Spleen (tissue), 11 donors: ENCODE data around the gene MYL6B. TPM values are rescaled to one million over a fixed set of nuclear protein-coding genes. Genes with fewer than 3 reads are reported as not detected.
"Not testable (repeated sequence)": the region's sequence is repeated elsewhere in the genome, so short reads cannot be mapped to it uniquely, and the experiment has no call there.

Experiments used
- DNase-seq: peaks from one replicate; pipeline ENCODE4 v3.0.0-alpha.2; 2020
- H3K27ac ChIP-seq, 8 donors: fragments of 200-600 bp; sonication (generic) in 7 of 8; 1 replicate in 4 of 8; 2 replicates in 4 of 8; pipeline versions ENCODE4 v1.5.0 to v1.8.0; 2016 to 2021; ENCODE audit warnings: inconsistent platforms in 4 of 8, mild to moderate bottlenecking in 4 of 8, moderate library complexity in 1 of 8
- H3K27me3 ChIP-seq, 7 donors: fragments of 200-600 bp; sonication (generic) in 6 of 7; replicated peaks in 1 of 7; 1 replicate in 4 of 7; 2 replicates in 3 of 7; pipeline versions ENCODE4 v1.5.0 to v1.8.0; 2016 to 2021; ENCODE audit warnings: inconsistent platforms in 3 of 7, mild to moderate bottlenecking in 1 of 7
- H3K36me3 ChIP-seq, 6 donors: fragments of 200-600 bp; sonication (generic) in 5 of 6; 1 replicate in 4 of 6; 2 replicates in 2 of 6; pipeline versions ENCODE4 v1.5.0 to v1.8.0; 2016 to 2021; ENCODE audit warnings: inconsistent platforms in 2 of 6
- H3K4me1 ChIP-seq, 6 donors: fragments of 200-600 bp; sonication (generic) in 5 of 6; 1 replicate in 3 of 6; 2 replicates in 3 of 6; pipeline versions ENCODE4 v1.5.0 to v1.8.0; 2016 to 2021; ENCODE audit warnings: inconsistent platforms in 3 of 6
- H3K4me3 ChIP-seq, 8 donors: fragments of 200-600 bp; sonication (generic) in 7 of 8; 1 replicate in 4 of 8; 2 replicates in 4 of 8; pipeline versions ENCODE4 v1.5.0 to v1.8.0; 2016 to 2021; ENCODE audit warnings: inconsistent platforms in 4 of 8, mild to moderate bottlenecking in 4 of 8, moderate library complexity in 2 of 8
- H3K9me3 ChIP-seq, 8 donors: fragments of 200-600 bp; sonication (generic) in 7 of 8; 1 replicate in 4 of 8; 2 replicates in 4 of 8; pipeline versions ENCODE4 v1.5.0 to v1.8.0; 2016 to 2021; ENCODE audit warnings: inconsistent platforms in 4 of 8
- CTCF ChIP-seq, 11 experiments: fragments of 200-600 bp in 7 of 11; fragments of 450-650 bp in 4 of 11; sonication (generic) in 4 of 11; IDR thresholded peaks in 8 of 11; conservative IDR thresholded peaks in 3 of 11; 1 replicate in 7 of 11; 2 replicates in 4 of 11; pipeline versions ENCODE4 v1.4.0 to v1.8.0; 2016 to 2021; ENCODE audit warnings: antibody characterized with exemption in 11 of 11, inconsistent platforms in 4 of 11, mild to moderate bottlenecking in 1 of 11
- POLR2A ChIP-seq, 3 donors: fragments of 450-650 bp; IDR thresholded peaks; one replicate each; pipeline ENCODE4 v1.5.1; 2017; ENCODE audit warnings: antibody characterized with exemption in 3 of 3, mild to moderate bottlenecking in 1 of 3
- POLR2AphosphoS5 ChIP-seq, 3 donors: sonication (generic); formaldehyde crosslinking; IDR thresholded peaks; one replicate each; pipeline ENCODE4 v1.5.1; 2017; ENCODE audit warnings: antibody characterized with exemption in 3 of 3
- WGBS, 5 donors: extraction: QIAGEN DNeasy Blood & Tissue Kit in 3 of 5; methylation state at CpG; one replicate each; pipeline versions ENCODE4 v1.1.5 to v1.1.7; 2013 to 2018; 5-methylcytosine and 5-hydroxymethylcytosine counted together
- intact Hi-C: fragments of 100-400 bp; cut with DNase I; formaldehyde crosslinking; loops from one replicate; pipeline ENCODE4 v1.15.0; 2023; ENCODE audit warnings: low total_unique reads
- polyA plus RNA-seq, 3 donors: library from polyadenylated mRNA; stranded (reverse); fragments of 200-250 nt; gene quantifications; one replicate each; pipeline ENCODE4 v1.2.1, GENCODE V29; 2013
- total RNA-seq, 7 donors: library from RNA; depleted of rRNA in 3 of 7; stranded (reverse); fragments of >200 nt in 3 of 7; fragmentation: NEBNext Ultra II Directional in 4 of 7; extraction: Animal tissue kit (Norgen Biotek cat#: 25700) in 4 of 7; gene quantifications; one replicate each; pipeline versions ENCODE4 v1.1.0 to v1.2.1, GENCODE V29; 2016 to 2021
- donor health status: healthy with polysubstance abuse.
- donor health status: DM: no; HTN: no; CAD: no; lungs with moderate emphysema.
- donor health status: DM: no; HTN: no; CAD: no.
- donor health status: Bipolar disorder and iron deficiency.
- donor health status: healthy.
- donor health status: DM: no; HTN: no; CAD: no.
- donor health status: DM: yes; HTN: yes; CAD: no.

Gene MYL6B
- total and polyA plus RNA-seq, 10 donors: 17.1 to 101 (median 40.4) TPM

- Histone ChIP-seq H3K4me1 (peaks cover 10 to 40% (median 22%) of the 10 kb centered on the region in 6 donors), H3K9me3 (no peaks in the 10 kb centered on the region), H3K27ac (no peak overlapping the region), H3K4me3 (no peak overlapping the region), H3K36me3 (no peaks in the 10 kb centered on the region), H3K27me3 (no peaks in the 10 kb centered on the region)
- TF ChIP-seq CTCF (IDR thresholded peaks at IDR 0.05 in 8 of 11, conservative IDR thresholded peaks at IDR 0.05 in 3 of 11) (peak; percentile 50 to 92 (median 82)), POLR2AphosphoS5 (IDR thresholded peaks at IDR 0.05) (no peak)
- DNase-seq: no peak
- intact Hi-C loops: loop anchor here (10.0 kb wide), 1 partner anchor 62 kb away; the partner anchor contains the start of gene ANKRD52
- 32 to 50% (median 42%) methylated on average over 1 of the region's 1 CpG for WGBS, 5 donors
These were observed 40.7 kb downstream of the MYL6B start for GRCh38 chr12:56193025-56193578.

- not testable (repeated sequence) for H3K36me3 ChIP-seq, DNase-seq, H3K4me3 ChIP-seq, H3K27me3 ChIP-seq, H3K9me3 ChIP-seq
- WGBS, 5 donors: 63 to 83% (median 83%) methylated on average over 11 of the region's 11 CpGs
- intact Hi-C loops: loop anchor here (10.0 kb wide), 1 partner anchor 58 kb away; the partner anchor contains the start of gene ANKRD52
- peak overlapping the region in 6 of 8 donors; percentile 36 to 60 (median 38) for H3K27ac ChIP-seq
- peaks cover 0 to 18% (median 3%) of the 10 kb centered on the region in 6 donors for H3K4me1 ChIP-seq
These were observed 44.6 kb downstream of the MYL6B start for GRCh38 chr12:56196818-56197550.

GRCh38 chr12:56197921-56198635 is 45.7 kb downstream of the MYL6B start:
- H3K4me1 ChIP-seq: peaks cover 2 to 20% (median 7%) of the 10 kb centered on the region in 6 donors
- DNase-seq: no peak
- TF ChIP-seq POLR2A (IDR thresholded peaks at IDR 0.05) (no peak), CTCF (IDR thresholded peaks at IDR 0.05 in 8 of 11, conservative IDR thresholded peaks at IDR 0.05 in 3 of 11) (no peak), POLR2AphosphoS5 (IDR thresholded peaks at IDR 0.05) (no peak)
- WGBS, 5 donors: 88 to 96% (median 94%) methylated on average over 9 of the region's 9 CpGs
- no peaks in the 10 kb centered on the region for H3K9me3 ChIP-seq
- no peaks in the 10 kb centered on the region for H3K36me3 ChIP-seq
- H3K27ac ChIP-seq: peak overlapping the region in 3 of 8 donors; percentile 12 to 60 (median 47)
- intact Hi-C loops: loop anchor here (10.0 kb wide), 1 partner anchor 57 kb away; the partner anchor contains the start of gene ANKRD52
- H3K27me3 ChIP-seq: no peaks in the 10 kb centered on the region
- no peak overlapping the region for H3K4me3 ChIP-seq

- Histone ChIP-seq H3K27ac (no peak overlapping the region), H3K4me3 (no peak overlapping the region), H3K27me3 (no peaks in the 10 kb centered on the region), H3K9me3 (no peaks in the 10 kb centered on the region), H3K36me3 (peaks cover 0 to under 1% (median 0%) of the 10 kb centered on the region in 6 donors), H3K4me1 (peaks cover 0 to 15% (median 6%) of the 10 kb centered on the region in 6 donors)
- TF ChIP-seq POLR2A (IDR thresholded peaks at IDR 0.05) (no peak), POLR2AphosphoS5 (IDR thresholded peaks at IDR 0.05) (no peak), CTCF (IDR thresholded peaks at IDR 0.05 in 8 of 11, conservative IDR thresholded peaks at IDR 0.05 in 3 of 11) (no peak)
- no peak for DNase-seq
- intact Hi-C loops: loop anchor here (10.0 kb wide), 1 partner anchor 56 kb away; the partner anchor contains the start of gene ANKRD52
- WGBS, 5 donors: 74 to 86% (median 81%) methylated on average over 1 of the region's 1 CpG
These were observed 46.4 kb downstream of the MYL6B start for GRCh38 chr12:56198836-56199235.
